Measurements from ENCODE around the gene FBXO2. TPM values are rescaled to one million over a fixed set of nuclear protein-coding genes. Genes with fewer than 3 reads are reported as not detected.

FBXO2 gene
- total and polyA plus RNA-seq, 8 donors, result 25.3 to 75.6 (median 43.7) TPM

GRCh38 chr1:11700601-11701467, 46.6 kb upstream of the FBXO2 start:
- Histone ChIP-seq H3K27me3 (peaks cover 0 to 10% (median 0%) of the 10 kb centered on the region in 4 donors), H3K4me1 (no peaks in the 10 kb centered on the region), H3K4me3 (no peak overlapping the region), H3K27ac (no peak overlapping the region), H3K36me3 (no peaks in the 10 kb centered on the region), H3K9me3 (no peaks in the 10 kb centered on the region)
- WGBS, 2 donors, result 41 to 47% methylated on average over 34 of the region's 34 CpGs
- ATAC-seq (no peak), FAIRE-seq (no peak), DNase-seq (no peak)
- intact Hi-C loops (cut with DNase I), result no loop called here
- no peak for TF ChIP-seq CTCF (IDR thresholded peaks at IDR 0.05)

- Histone ChIP-seq H3K27me3 (peaks cover 0 to 10% (median 0%) of the 10 kb centered on the region in 4 donors), H3K4me1 (no peaks in the 10 kb centered on the region), H3K36me3 (no peaks in the 10 kb centered on the region), H3K4me3 (no peak overlapping the region), H3K27ac (no peak overlapping the region), H3K9me3 (no peaks in the 10 kb centered on the region)
- FAIRE-seq (no peak), ATAC-seq (no peak), DNase-seq (no peak)
- intact Hi-C loops (cut with DNase I), result no loop called here
- no peak for TF ChIP-seq CTCF (IDR thresholded peaks at IDR 0.05)
- 70 to 81% methylated on average over 5 of the region's 5 CpGs for WGBS, 2 donors
These were observed 43.6 kb upstream of the FBXO2 start for GRCh38 chr1:11697893-11698210.

GRCh38 chr1:11697188-11697892, 43.1 kb upstream of the FBXO2 start:
- intact Hi-C loops (cut with DNase I), result no loop called here
- DNase-seq (no peak), FAIRE-seq (no peak), ATAC-seq (no peak)
- H3K9me3 ChIP-seq, result no peaks in the 10 kb centered on the region
- peaks cover 0 to 10% (median 0%) of the 10 kb centered on the region in 4 donors for H3K27me3 ChIP-seq
- no peak for TF ChIP-seq CTCF (IDR thresholded peaks at IDR 0.05)
- no peaks in the 10 kb centered on the region for H3K4me1 ChIP-seq
- H3K27ac ChIP-seq, result no peak overlapping the region
- no peaks in the 10 kb centered on the region for H3K36me3 ChIP-seq
- 58 to 70% methylated on average over 8 of the region's 8 CpGs for WGBS, 2 donors
- H3K4me3 ChIP-seq, result no peak overlapping the region

- ATAC-seq (no peak), FAIRE-seq (no peak), DNase-seq (no peak)
- no peak for TF ChIP-seq CTCF (IDR thresholded peaks at IDR 0.05)
- WGBS, 2 donors, result 77 to 90% methylated on average over 6 of the region's 6 CpGs
- Histone ChIP-seq H3K4me1 (peaks cover 0 to 5% (median 4%) of the 10 kb centered on the region in 3 donors), H3K36me3 (no peaks in the 10 kb centered on the region), H3K27me3 (peaks cover 0 to 4% (median 1%) of the 10 kb centered on the region in 4 donors), H3K9me3 (no peaks in the 10 kb centered on the region), H3K4me3 (no peak overlapping the region), H3K27ac (no peak overlapping the region)
- intact Hi-C loops (cut with DNase I), result no loop called here
These were observed 41.6 kb upstream of the FBXO2 start for GRCh38 chr1:11695861-11696260.

- Histone ChIP-seq H3K36me3 (no peaks in the 10 kb centered on the region), H3K4me3 (no peak overlapping the region), H3K9me3 (no peaks in the 10 kb centered on the region), H3K27me3 (peaks cover 0 to 11% (median 2%) of the 10 kb centered on the region in 4 donors), H3K27ac (no peak overlapping the region), H3K4me1 (peaks cover 5 to 10% (median 10%) of the 10 kb centered on the region in 3 donors)
- DNase-seq (no peak), ATAC-seq (no peak), FAIRE-seq (no peak)
- intact Hi-C loops (cut with DNase I), result no loop called here
- WGBS, 2 donors, result 40 to 44% methylated on average over 5 of the region's 5 CpGs
- no peak for TF ChIP-seq CTCF (IDR thresholded peaks at IDR 0.05)
These were observed 39.7 kb upstream of the FBXO2 start for GRCh38 chr1:11693917-11694316.

All from pancreas (tissue), 10 donors.